ENCODE data around the gene NKPD1. TPM values are rescaled to one million over a fixed set of nuclear protein-coding genes. Genes with fewer than 3 reads are reported as not detected.

The NKPD1 gene
- total and polyA plus RNA-seq, 4 donors: not detected

DNA sequence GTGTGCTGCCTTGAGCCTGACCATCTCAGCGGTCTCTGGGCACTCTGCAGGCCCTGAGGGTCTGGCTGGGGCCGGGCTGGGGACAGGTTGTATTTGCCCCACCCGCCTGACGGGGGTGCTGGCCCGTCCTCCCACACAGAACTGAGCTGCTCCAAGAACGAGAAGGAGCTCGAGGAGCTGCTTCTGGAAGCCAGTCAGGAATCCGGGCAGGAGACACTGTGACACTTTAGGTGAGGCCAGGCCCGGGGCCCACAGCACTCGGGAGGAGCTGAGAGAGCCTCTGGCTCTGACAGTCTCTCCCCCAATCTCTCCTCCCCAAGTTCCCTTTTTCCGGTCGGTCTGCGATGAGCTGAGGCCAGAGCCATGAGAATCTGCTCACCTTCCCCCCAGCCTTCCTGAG is 14.5 kb downstream of the NKPD1 start:
- H3K27ac ChIP-seq (ENCODE audit: low read depth in 1 of 2, low read length in 2 of 2): no peak overlapping the region
- no peak for TF ChIP-seq HNF4G (IDR thresholded peaks at IDR 0.05)
- TF ChIP-seq, protein P1, sequence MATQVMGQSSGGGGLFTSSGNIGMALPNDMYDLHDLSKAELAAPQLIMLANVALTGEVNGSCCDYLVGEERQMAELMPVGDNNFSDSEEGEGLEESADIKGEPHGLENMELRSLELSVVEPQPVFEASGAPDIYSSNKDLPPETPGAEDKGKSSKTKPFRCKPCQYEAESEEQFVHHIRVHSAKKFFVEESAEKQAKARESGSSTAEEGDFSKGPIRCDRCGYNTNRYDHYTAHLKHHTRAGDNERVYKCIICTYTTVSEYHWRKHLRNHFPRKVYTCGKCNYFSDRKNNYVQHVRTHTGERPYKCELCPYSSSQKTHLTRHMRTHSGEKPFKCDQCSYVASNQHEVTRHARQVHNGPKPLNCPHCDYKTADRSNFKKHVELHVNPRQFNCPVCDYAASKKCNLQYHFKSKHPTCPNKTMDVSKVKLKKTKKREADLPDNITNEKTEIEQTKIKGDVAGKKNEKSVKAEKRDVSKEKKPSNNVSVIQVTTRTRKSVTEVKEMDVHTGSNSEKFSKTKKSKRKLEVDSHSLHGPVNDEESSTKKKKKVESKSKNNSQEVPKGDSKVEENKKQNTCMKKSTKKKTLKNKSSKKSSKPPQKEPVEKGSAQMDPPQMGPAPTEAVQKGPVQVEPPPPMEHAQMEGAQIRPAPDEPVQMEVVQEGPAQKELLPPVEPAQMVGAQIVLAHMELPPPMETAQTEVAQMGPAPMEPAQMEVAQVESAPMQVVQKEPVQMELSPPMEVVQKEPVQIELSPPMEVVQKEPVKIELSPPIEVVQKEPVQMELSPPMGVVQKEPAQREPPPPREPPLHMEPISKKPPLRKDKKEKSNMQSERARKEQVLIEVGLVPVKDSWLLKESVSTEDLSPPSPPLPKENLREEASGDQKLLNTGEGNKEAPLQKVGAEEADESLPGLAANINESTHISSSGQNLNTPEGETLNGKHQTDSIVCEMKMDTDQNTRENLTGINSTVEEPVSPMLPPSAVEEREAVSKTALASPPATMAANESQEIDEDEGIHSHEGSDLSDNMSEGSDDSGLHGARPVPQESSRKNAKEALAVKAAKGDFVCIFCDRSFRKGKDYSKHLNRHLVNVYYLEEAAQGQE (IDR thresholded peaks at IDR 0.05): no peak
- no peak for TF ChIP-seq RXRA (IDR thresholded peaks at IDR 0.05)
- no peak overlapping the region for H3K4me3 ChIP-seq (ENCODE audit: low read depth in 1 of 3, low read length in 3 of 3)
- DNase-seq (ENCODE audit: low spot score): no peak
- H3K9ac ChIP-seq (ENCODE audit: low read depth in 1 of 2, low read length in 2 of 2): no peak overlapping the region
- peaks cover 0 to 10% (median 3%) of the 10 kb centered on the region in 4 donors for H3K36me3 ChIP-seq (ENCODE audit: control insufficient read depth in 4 of 4, insufficient read depth in 3 of 4, low read depth in 1 of 4, low read length in 3 of 4)
- no peaks in the 10 kb centered on the region for H3K9me3 ChIP-seq (ENCODE audit: control insufficient read depth in 4 of 4, low read length in 3 of 4)
- 95% methylated on average over 13 of the region's 13 CpGs for WGBS
- no peaks in the 10 kb centered on the region for H3K4me1 ChIP-seq (ENCODE audit: control insufficient read depth in 4 of 4, insufficient read depth in 4 of 4, low read length in 3 of 4)
- H3K27me3 ChIP-seq (ENCODE audit: control insufficient read depth in 4 of 4, insufficient read depth in 4 of 4, low read length in 3 of 4): peaks cover 0 to under 1% (median 0%) of the 10 kb centered on the region in 4 donors

DNA sequence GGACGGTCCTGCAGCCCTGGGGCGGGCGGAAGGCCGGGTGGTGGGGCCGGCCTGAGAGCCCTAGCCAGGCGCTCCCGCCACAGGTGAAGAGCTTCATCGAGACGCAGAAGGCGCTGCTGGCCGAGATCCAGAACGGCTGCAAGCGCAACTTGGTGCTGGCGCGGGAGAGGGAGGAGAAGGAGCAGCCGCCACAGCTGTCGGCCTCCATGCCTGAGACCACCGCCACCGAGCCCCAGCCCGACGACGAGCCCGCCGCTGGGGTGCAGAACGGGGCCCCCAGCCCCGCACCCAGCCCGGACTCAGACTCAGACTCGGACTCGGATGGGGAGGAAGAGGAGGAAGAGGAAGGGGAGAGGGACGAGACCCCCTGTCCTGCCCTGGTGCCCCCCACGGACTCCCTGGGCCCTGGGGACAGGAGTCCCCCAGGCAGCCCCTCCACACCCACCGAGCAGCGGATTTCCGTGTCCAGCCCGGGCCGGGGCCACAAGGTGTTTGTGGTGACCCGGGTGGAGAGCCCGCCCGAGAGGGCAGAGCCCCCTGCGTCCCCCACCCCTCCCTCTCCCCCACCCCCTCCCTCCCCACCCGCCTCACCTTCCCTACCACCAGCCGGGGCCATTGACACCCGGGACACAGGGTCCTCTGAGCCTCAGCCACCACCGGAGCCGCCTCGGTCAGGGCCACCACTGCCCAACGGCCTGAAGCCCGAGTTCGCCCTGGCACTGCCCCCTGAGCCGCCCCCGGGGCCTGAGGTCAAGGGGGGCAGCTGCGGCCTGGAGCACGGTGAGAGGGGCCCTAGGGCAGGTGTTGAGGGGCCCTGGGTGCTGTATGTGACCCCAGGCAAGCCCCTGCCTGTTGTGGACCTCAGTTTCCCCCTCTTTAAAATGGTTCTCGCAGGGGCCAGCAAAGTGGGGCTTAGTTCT is 15.3 kb downstream of the NKPD1 start:
- Histone ChIP-seq H3K36me3 (ENCODE audit: control insufficient read depth in 4 of 4, insufficient read depth in 3 of 4, low read depth in 1 of 4, low read length in 3 of 4) (peaks cover 0 to 10% (median 3%) of the 10 kb centered on the region in 4 donors), H3K27me3 (ENCODE audit: control insufficient read depth in 4 of 4, insufficient read depth in 4 of 4, low read length in 3 of 4) (no peaks in the 10 kb centered on the region), H3K4me1 (ENCODE audit: control insufficient read depth in 4 of 4, insufficient read depth in 4 of 4, low read length in 3 of 4) (no peaks in the 10 kb centered on the region), H3K9ac (ENCODE audit: low read depth in 1 of 2, low read length in 2 of 2) (no peak overlapping the region), H3K27ac (ENCODE audit: low read depth in 1 of 2, low read length in 2 of 2) (no peak overlapping the region), H3K9me3 (ENCODE audit: control insufficient read depth in 4 of 4, low read length in 3 of 4) (no peaks in the 10 kb centered on the region), H3K4me3 (ENCODE audit: low read depth in 1 of 3, low read length in 3 of 3) (no peak overlapping the region)
- no peak for DNase-seq (ENCODE audit: low spot score)
- 96% methylated on average over 54 of the region's 54 CpGs for WGBS
- TF ChIP-seq FOXA2 (IDR thresholded peaks at IDR 0.05): no peak
- TF ChIP-seq FOXA1 (IDR thresholded peaks at IDR 0.05): no peak
- TF ChIP-seq, protein P2, sequence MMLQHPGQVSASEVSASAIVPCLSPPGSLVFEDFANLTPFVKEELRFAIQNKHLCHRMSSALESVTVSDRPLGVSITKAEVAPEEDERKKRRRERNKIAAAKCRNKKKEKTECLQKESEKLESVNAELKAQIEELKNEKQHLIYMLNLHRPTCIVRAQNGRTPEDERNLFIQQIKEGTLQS (IDR thresholded peaks at IDR 0.05): no peak
- TF ChIP-seq, protein P3, sequence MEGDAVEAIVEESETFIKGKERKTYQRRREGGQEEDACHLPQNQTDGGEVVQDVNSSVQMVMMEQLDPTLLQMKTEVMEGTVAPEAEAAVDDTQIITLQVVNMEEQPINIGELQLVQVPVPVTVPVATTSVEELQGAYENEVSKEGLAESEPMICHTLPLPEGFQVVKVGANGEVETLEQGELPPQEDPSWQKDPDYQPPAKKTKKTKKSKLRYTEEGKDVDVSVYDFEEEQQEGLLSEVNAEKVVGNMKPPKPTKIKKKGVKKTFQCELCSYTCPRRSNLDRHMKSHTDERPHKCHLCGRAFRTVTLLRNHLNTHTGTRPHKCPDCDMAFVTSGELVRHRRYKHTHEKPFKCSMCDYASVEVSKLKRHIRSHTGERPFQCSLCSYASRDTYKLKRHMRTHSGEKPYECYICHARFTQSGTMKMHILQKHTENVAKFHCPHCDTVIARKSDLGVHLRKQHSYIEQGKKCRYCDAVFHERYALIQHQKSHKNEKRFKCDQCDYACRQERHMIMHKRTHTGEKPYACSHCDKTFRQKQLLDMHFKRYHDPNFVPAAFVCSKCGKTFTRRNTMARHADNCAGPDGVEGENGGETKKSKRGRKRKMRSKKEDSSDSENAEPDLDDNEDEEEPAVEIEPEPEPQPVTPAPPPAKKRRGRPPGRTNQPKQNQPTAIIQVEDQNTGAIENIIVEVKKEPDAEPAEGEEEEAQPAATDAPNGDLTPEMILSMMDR (IDR thresholded peaks at IDR 0.05; ENCODE audit: low read depth, low read length, missing input control): no peak
- TF ChIP-seq RXRA (IDR thresholded peaks at IDR 0.05): no peak
- no peak for TF ChIP-seq SP1 (IDR thresholded peaks at IDR 0.05)
- no peak for TF ChIP-seq RAD21 (IDR thresholded peaks at IDR 0.05)
- TF ChIP-seq YY1 (IDR thresholded peaks at IDR 0.05): no peak
